Epithelial cell of esophagus (primary cell): Measurements from ENCODE around the gene HK1.

ENCODE experiments used
- DNase-seq: peaks from one replicate; pipeline ENCODE4 v3.0.0; 2010; ENCODE audit warnings: low read depth
- H3K4me3 ChIP-seq: 2 replicates; pipeline ENCODE4 v1.5.1; 2011; ENCODE audit warnings: mild to moderate bottlenecking, low read length, control low read depth
- CTCF ChIP-seq: IDR thresholded peaks from 2 replicates; pipeline ENCODE4 v1.5.1; 2011; ENCODE audit warnings: low read depth, mild to moderate bottlenecking, low read length, control low read depth, inconsistent platforms; ENCODE audit not compliant: insufficient read depth; ENCODE audit errors: missing control alignments

The HK1 gene

GRCh38 chr10:69278446-69278963, at the start of gene HK1:
Gene HK1 (plus strand): TSS chr10:69278496.
- DNase-seq, result no peak
- no peak for TF ChIP-seq CTCF
- H3K4me3 ChIP-seq, result no peak within 1 kb of the TSS

- no peak for TF ChIP-seq CTCF
- no peak overlapping the region for H3K4me3 ChIP-seq
These were observed 48.7 kb upstream of the HK1 start for GRCh38 chr10:69229616-69229916.

GRCh38 chr10:69230128-69230527, 48.2 kb upstream of the HK1 start:
- no peak overlapping the region for H3K4me3 ChIP-seq
- no peak for DNase-seq
- TF ChIP-seq CTCF, result no peak

More at GRCh38 chr10:69229616-69229916, 48.7 kb upstream of the HK1 start:
- DNase-seq, result no peak

- peak; percentile 20 for TF ChIP-seq CTCF
- peak; percentile 91 for DNase-seq
- H3K4me3 ChIP-seq, result no peak overlapping the region
These were observed 46.0 kb upstream of the HK1 start for GRCh38 chr10:69232252-69232651.

- no peak for DNase-seq
- no peak for TF ChIP-seq CTCF
These were observed 45.4 kb upstream of the HK1 start for GRCh38 chr10:69232736-69233480.

GRCh38 chr10:69234447-69234846, 43.8 kb upstream of the HK1 start:
- H3K4me3 ChIP-seq, result no peak overlapping the region
- no peak for TF ChIP-seq CTCF
- no peak for DNase-seq

More at GRCh38 chr10:69232736-69233480, 45.4 kb upstream of the HK1 start:
- no peak overlapping the region for H3K4me3 ChIP-seq

- DNase-seq, result peak; percentile 76
- H3K4me3 ChIP-seq, result no peak overlapping the region
- TF ChIP-seq CTCF, result peak; percentile 94
These were observed 40.7 kb upstream of the HK1 start for GRCh38 chr10:69237528-69238159.
